HG03039 (cell line): ENCODE results near the gene CFAP410.

Source experiments
- ATAC-seq: cut with Tn5 transposase; IDR thresholded peaks from one replicate; pipeline ENCODE4 v1.9.1; 2021; ENCODE audit warnings: mild to moderate bottlenecking, moderate library complexity; ENCODE audit not compliant: unreplicated experiment

The CFAP410 gene

GRCh38 chr21:44300262-44300959, 38.8 kb downstream of the CFAP410 start:
- peak; percentile 18 for ATAC-seq

GRCh38 chr21:44299458-44300261, 39.5 kb downstream of the CFAP410 start, which contains the start of gene PFKL:
TSS of gene PFKL (plus strand) at chr21:44300053. CDS start at chr21:44300106, 53 bp downstream.
- ATAC-seq = peak; percentile 49

GRCh38 chr21:44299085-44299457, 40.1 kb downstream of the CFAP410 start:
- no peak for ATAC-seq

- no peak for ATAC-seq
Measured at GRCh38 chr21:44298301-44298700, 40.9 kb downstream of the CFAP410 start.

DNA sequence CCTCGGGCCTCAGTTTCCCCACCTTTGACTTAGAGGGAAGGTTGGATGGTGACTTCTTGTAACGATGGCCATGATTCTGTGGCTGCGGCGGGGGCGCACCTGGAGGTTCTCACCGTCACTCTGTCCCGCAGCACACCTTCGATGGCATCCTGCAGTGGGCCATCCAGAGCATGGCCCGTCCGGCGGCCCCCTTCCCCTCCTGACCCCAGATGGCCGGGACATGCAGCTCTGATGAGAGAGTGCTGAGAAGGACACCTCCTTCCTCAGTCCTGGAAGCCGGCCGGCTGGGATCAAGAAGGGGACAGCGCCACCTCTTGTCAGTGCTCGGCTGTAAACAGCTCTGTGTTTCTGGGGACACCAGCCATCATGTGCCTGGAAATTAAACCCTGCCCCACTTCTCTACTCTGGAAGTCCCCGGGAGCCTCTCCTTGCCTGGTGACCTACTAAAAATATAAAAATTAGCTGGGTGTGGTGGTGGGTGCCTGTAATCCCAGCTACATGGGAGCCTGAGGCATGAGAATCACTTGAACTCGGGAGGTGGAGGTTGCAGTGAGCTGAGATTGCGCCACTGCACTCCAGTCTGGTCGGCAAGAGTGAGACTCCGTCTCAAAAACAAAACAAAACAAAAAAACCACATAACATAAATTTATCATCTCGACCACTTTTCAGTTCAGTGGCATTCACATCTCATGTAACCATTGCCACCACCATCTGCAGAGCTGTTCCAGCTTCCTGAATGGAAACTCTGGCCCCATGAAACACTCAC, 41.5 kb downstream of the CFAP410 start:
- ATAC-seq = no peak

DNA sequence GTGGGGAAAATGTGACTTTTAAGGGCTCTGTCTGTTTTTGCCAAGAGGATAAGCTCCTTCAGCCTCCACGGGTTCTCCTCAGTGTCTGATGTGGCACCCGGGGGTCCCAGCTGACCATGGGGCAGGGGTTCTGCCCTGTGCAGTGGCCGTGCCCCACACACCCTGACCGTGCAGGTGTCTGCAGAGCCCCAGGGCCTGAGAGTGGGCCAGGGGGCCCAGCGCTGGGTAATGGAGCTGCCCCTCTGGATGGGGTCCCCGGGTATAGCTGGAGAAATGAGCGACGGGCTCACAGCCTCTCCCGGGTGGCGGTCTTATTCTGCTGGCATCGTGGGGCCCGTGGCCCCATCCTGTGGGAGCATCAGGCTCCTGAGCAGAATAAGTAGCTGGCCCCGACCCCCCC, 42.3 kb downstream of the CFAP410 start:
- no peak for ATAC-seq

DNA sequence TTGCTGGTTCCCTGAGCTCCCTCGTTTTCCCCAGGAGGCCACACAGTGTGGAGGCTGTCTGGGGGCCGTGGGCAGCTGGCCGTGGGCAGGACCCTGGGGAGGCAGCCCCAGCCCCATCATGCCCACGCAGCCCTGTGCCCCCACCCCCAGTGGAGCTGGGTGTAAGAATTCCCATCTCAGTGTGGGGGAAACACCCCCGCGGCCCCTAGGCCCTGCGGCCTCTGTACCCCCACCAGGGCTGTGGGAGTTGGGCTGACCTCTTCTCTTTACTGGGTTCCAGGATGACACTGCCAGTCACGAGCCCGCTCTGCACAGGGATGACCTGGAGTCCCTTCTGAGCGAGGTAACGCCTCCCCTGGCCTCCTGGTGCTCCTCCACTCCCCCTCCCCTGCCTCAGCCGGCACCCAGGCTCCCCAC, 43.1 kb downstream of the CFAP410 start:
- ATAC-seq = no peak

DNA sequence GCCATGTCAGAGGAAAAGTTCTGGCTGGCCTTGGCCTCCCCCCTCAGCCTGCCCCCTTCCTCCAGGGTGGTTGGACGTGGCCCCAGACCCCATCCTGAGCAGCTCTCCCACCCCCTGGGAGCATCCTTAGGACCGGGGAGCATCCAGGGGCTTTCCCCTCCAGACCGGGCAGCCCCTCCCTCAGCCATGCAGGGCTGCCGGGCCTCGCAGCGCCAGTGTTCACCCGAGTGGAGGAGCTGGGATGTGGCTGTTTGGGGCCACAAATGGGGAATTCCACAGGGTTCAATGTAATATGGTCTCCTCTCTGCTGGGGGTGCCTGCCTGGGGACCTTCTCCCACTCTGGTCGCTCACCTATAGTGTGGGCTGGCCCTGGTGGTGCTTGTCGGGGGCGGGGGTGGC, 43.5 kb downstream of the CFAP410 start:
- no peak for ATAC-seq

- no peak for ATAC-seq
Measured at GRCh38 chr21:44295163-44295573, 44.0 kb downstream of the CFAP410 start.

DNA sequence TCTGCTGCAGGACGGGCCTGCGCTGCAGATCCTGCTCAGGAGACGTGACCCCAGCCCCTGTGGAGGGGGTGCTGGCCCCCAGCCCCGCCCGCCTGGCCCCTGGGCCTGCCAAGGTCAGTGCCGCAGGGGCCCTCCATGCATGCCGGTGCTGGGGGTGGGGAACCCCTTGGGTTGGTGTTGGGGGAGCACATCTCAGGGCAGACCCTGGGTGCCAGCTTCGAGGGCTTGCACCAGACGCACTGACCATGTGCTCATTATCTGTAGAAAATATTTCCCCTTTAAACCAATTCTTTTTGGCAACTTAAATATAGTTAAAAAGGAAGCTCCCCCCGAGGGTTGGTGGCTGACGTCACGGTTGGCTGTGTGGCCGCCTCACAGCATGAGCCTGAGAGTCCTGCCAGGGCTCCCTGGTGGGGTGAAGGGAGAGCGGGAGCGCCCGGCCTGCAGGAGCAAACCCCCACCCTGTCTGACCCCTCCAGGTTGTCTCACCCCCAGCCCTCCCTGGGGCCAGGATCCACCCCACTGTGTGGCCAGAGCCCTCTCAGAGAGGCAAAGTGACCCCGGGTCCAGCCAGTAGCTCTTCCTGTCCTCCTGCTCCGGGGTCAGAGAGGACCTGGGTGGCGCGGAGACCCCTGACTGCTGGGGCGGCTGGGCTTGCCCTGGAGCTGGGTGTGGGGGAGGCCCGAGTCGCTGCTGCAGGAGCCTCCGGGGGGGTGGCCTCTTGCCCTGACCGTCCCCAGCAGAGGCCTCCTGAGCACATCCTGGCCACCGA, 44.6 kb downstream of the CFAP410 start:
- ATAC-seq = no peak

DNA sequence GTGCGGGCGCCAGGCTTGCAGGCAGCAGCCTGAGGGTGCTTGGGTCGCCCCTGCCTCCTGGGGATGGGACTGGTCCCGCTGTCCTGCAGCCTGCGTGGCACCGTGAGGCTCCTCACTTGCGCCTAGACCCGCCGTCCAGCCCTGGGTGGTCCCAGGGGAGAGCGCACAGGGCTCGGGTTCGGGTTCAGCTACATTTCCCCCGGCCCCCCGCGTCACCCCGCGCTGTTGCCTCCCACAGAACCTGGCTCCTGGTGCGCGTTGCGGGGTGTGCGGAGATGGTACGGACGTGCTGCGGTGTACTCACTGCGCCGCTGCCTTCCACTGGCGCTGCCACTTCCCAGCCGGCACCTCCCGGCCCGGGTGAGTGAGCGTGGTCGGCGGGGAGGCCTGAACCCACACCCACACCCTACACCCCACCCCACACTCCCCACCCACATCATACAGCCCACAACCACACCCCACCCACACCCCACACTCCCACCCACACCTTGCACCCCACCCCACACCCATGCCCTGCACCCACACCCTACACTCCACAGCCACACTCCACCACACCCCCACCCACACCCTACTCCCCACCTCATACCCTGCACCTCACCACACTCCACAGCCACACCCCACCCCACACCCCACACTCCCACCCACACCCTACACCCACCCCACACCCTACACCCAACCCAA, 45.5 kb downstream of the CFAP410 start:
- ATAC-seq = no peak

GRCh38 chr21:44292812-44293195, 46.4 kb downstream of the CFAP410 start:
- ATAC-seq = no peak

DNA sequence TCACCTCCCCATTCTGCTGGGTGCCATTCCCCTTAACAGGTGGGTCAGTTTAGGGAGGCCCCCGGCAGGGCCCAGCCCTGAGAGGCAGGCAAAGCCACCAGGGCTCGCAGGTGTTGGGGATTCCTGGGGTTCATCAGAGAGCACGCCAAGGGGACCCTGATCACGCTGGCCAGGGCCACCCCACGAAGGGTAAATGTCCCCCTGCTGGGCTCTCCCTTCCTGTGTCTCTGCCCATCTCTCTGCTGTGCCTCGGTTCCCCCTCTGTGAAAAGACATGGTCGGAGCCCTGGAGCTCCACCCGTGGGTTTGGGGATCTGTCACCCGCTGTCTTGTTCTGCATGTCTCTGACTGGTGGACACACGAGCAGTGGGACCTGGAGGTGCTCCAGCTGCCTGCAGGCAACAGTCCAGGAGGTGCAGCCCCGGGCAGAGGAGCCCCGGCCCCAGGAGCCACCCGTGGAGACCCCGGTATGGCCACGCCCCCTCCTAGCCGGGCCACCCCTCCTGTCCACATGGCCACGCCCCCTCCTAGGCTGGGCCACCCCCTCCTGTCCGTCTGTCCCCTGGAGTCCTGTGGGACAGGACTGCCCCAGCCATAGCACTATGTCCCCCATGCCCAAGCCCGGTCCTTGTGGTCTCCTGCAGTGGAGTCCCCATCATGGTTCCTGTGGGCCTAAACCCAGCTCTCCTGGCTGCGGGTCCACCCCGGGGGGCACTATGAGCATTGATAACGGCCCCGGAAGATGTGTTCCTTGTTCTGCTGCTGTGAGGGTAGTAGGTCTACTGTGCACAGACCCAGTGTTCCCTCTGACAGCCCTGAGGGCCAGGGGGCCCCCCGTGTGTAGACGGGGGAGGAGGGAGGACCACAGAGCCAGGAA, 47.0 kb downstream of the CFAP410 start:
- ATAC-seq = no peak

GRCh38 chr21:44291078-44291935, 47.9 kb downstream of the CFAP410 start:
- ATAC-seq = no peak

- ATAC-seq = no peak
Measured at GRCh38 chr21:44290327-44291077, 48.7 kb downstream of the CFAP410 start.

DNA sequence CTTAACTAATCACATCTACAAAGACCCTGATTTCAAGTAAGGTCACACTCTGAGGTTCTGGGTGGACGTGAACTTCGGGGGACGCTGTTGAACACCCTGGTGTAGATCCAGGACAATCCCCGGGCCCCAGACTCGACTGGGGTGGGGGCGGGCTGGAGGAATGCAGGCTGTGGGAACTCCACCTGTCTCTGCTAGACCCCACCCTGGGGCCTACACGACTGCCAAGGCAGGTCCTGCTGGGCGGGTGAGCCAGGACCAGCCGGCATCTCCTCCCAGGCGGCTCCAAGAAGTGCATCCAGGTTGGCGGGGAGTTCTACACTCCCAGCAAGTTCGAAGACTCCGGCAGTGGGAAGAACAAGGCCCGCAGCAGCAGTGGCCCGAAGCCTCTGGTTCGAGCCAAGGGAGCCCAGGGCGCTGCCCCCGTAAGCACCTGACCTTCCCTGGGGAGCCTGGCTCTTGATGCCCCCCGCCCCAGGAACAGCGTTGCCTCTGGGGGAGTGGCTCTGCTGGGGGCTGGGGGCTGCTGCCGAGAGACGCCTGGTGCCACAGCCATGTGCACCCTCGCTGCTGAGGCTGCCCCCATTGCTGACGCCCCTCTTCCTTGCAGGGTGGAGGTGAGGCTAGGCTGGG, 49.7 kb downstream of the CFAP410 start:
- ATAC-seq = no peak
